Thoracic aorta endothelial cell (primary cell): ENCODE measurements around the gene POLR1E. TPM values are rescaled to one million over a fixed set of nuclear protein-coding genes. Genes with fewer than 3 reads are reported as not detected.

Experiments
- total RNA-seq: library from RNA; depleted of rRNA; stranded (reverse); fragments of >200 nt; gene quantifications from 2 replicates; pipeline ENCODE4 v1.2.3, GENCODE V29; 2012

The POLR1E gene
- 28.9 and 30.7 TPM in 2 replicates for total RNA-seq

GRCh38 chr9:37485389-37486255 lies at the start of gene POLR1E:
Gene POLR1E, plus strand, starts transcription at chr9:37485948. Its CDS starts 100 bp downstream, at chr9:37486048.

GRCh38 chr9:37465249-37466036 lies 20.3 kb upstream of the POLR1E start, which contains the start of gene ZBTB5:
Gene ZBTB5, minus strand, starts transcription at chr9:37465450. Its CDS starts 22,899 bp downstream, at chr9:37442551.

Other genes with a start within 250 kb of the POLR1E start
- gene GRHPR, start 63.3 kb upstream of the POLR1E start, total RNA-seq = 130 and 136 TPM in 2 replicates
- gene ZBTB5, start 20.5 kb upstream of the POLR1E start, total RNA-seq = 10.5 and 11.7 TPM in 2 replicates
- 9.5 and 9.8 TPM in 2 replicates for gene FBXO10, start 90.4 kb downstream of the POLR1E start, total RNA-seq
- gene TOMM5, start 106.6 kb downstream of the POLR1E start, total RNA-seq = 218 and 229 TPM in 2 replicates
- gene FRMPD1, start 165.0 kb downstream of the POLR1E start, total RNA-seq = not detected in 2 replicates